ENCODE data around the gene MYL5.
"Not testable (repeated sequence)": the region's sequence is repeated elsewhere in the genome, so short reads cannot be mapped to it uniquely, and the experiment has no call there.

Gene MYL5

GRCh38 chr4:634599-634985 is 39.8 kb upstream of the MYL5 start:
- no peaks in the 10 kb centered on the region for H3K9me3 ChIP-seq (ENCODE audit: low read depth, low read length)
- no peak for TF ChIP-seq FOXP2 (optimal IDR thresholded peaks at IDR 0.05; ENCODE audit: control extremely low read depth, extremely low read length, insufficient read depth)
- TF ChIP-seq EZH2 (IDR thresholded peaks at IDR 0.05): no peak
- no peak for TF ChIP-seq POLR2AphosphoS5 (IDR thresholded peaks at IDR 0.05; ENCODE audit: borderline replicate concordance, low read depth, low read length)
- H3K27ac ChIP-seq: no peak overlapping the region
- H3K4me3 ChIP-seq: no peak overlapping the region
- no peak overlapping the region for H3K9ac ChIP-seq (ENCODE audit: insufficient read length)
- DNase-seq (ENCODE audit: low read depth, low spot score): no peak
- no peaks in the 10 kb centered on the region for H3K36me3 ChIP-seq (ENCODE audit: insufficient read depth, low read length)

GRCh38 chr4:635066-635835 is 39.1 kb upstream of the MYL5 start:
- not testable (repeated sequence) for H3K27ac ChIP-seq

GRCh38 chr4:635851-636627 is 38.3 kb upstream of the MYL5 start:
- DNase-seq (ENCODE audit: low read depth, low spot score): no peak
- H3K9ac ChIP-seq (ENCODE audit: insufficient read length): no peak overlapping the region
- no peak overlapping the region for H3K27ac ChIP-seq
- H3K4me3 ChIP-seq: no peak overlapping the region
- no peaks in the 10 kb centered on the region for H3K36me3 ChIP-seq (ENCODE audit: insufficient read depth, low read length)
- TF ChIP-seq EZH2 (IDR thresholded peaks at IDR 0.05): no peak
- TF ChIP-seq FOXP2 (optimal IDR thresholded peaks at IDR 0.05; ENCODE audit: control extremely low read depth, extremely low read length, insufficient read depth): no peak
- no peak for TF ChIP-seq POLR2AphosphoS5 (IDR thresholded peaks at IDR 0.05; ENCODE audit: borderline replicate concordance, low read depth, low read length)
- no peaks in the 10 kb centered on the region for H3K9me3 ChIP-seq (ENCODE audit: low read depth, low read length)

More at GRCh38 chr4:635066-635835, 39.1 kb upstream of the MYL5 start:
- not testable (repeated sequence) for H3K36me3 ChIP-seq (ENCODE audit: insufficient read depth, low read length); H3K4me3 ChIP-seq; H3K9ac ChIP-seq (ENCODE audit: insufficient read length); DNase-seq (ENCODE audit: low read depth, low spot score); H3K9me3 ChIP-seq (ENCODE audit: low read depth, low read length)

GRCh38 chr4:636628-637159 is 37.6 kb upstream of the MYL5 start:
- H3K27ac ChIP-seq: no peak overlapping the region
- H3K36me3 ChIP-seq (ENCODE audit: insufficient read depth, low read length): no peaks in the 10 kb centered on the region
- no peak overlapping the region for H3K4me3 ChIP-seq
- no peak for TF ChIP-seq EZH2 (IDR thresholded peaks at IDR 0.05)
- no peak for TF ChIP-seq FOXP2 (optimal IDR thresholded peaks at IDR 0.05; ENCODE audit: control extremely low read depth, extremely low read length, insufficient read depth)
- TF ChIP-seq POLR2AphosphoS5 (IDR thresholded peaks at IDR 0.05; ENCODE audit: borderline replicate concordance, low read depth, low read length): no peak
- H3K9ac ChIP-seq (ENCODE audit: insufficient read length): no peak overlapping the region
- no peaks in the 10 kb centered on the region for H3K9me3 ChIP-seq (ENCODE audit: low read depth, low read length)
- no peak for DNase-seq (ENCODE audit: low read depth, low spot score)

- no peak for DNase-seq (ENCODE audit: low read depth, low spot score)
- no peak overlapping the region for H3K27ac ChIP-seq
- no peak overlapping the region for H3K9ac ChIP-seq (ENCODE audit: insufficient read length)
- H3K4me3 ChIP-seq: no peak overlapping the region
- no peaks in the 10 kb centered on the region for H3K36me3 ChIP-seq (ENCODE audit: insufficient read depth, low read length)
- no peaks in the 10 kb centered on the region for H3K9me3 ChIP-seq (ENCODE audit: low read depth, low read length)
- TF ChIP-seq POLR2AphosphoS5 (IDR thresholded peaks at IDR 0.05; ENCODE audit: borderline replicate concordance, low read depth, low read length) (no peak), FOXP2 (optimal IDR thresholded peaks at IDR 0.05; ENCODE audit: control extremely low read depth, extremely low read length, insufficient read depth) (no peak), EZH2 (IDR thresholded peaks at IDR 0.05) (no peak)
Measured at GRCh38 chr4:637536-638280, 36.6 kb upstream of the MYL5 start.

GRCh38 chr4:642366-642765 is 32.0 kb upstream of the MYL5 start:
- not testable (repeated sequence) for H3K9me3 ChIP-seq (ENCODE audit: low read depth, low read length); H3K27ac ChIP-seq; DNase-seq (ENCODE audit: low read depth, low spot score); H3K4me3 ChIP-seq; H3K36me3 ChIP-seq (ENCODE audit: insufficient read depth, low read length); H3K9ac ChIP-seq (ENCODE audit: insufficient read length)

GRCh38 chr4:646460-646859 is 27.9 kb upstream of the MYL5 start:
- no peak overlapping the region for H3K27ac ChIP-seq
- no peaks in the 10 kb centered on the region for H3K36me3 ChIP-seq (ENCODE audit: insufficient read depth, low read length)
- H3K4me3 ChIP-seq: no peak overlapping the region
- TF ChIP-seq EZH2 (IDR thresholded peaks at IDR 0.05) (no peak), POLR2AphosphoS5 (IDR thresholded peaks at IDR 0.05; ENCODE audit: borderline replicate concordance, low read depth, low read length) (no peak), FOXP2 (optimal IDR thresholded peaks at IDR 0.05; ENCODE audit: control extremely low read depth, extremely low read length, insufficient read depth) (no peak)
- no peaks in the 10 kb centered on the region for H3K9me3 ChIP-seq (ENCODE audit: low read depth, low read length)
- no peak for DNase-seq (ENCODE audit: low read depth, low spot score)
- no peak overlapping the region for H3K9ac ChIP-seq (ENCODE audit: insufficient read length)

GRCh38 chr4:647481-647880 is 26.9 kb upstream of the MYL5 start:
- no peak for TF ChIP-seq FOXP2 (optimal IDR thresholded peaks at IDR 0.05; ENCODE audit: control extremely low read depth, extremely low read length, insufficient read depth)
- Histone ChIP-seq H3K4me3 (no peak overlapping the region), H3K27ac (no peak overlapping the region), H3K9ac (ENCODE audit: insufficient read length) (no peak overlapping the region), H3K9me3 (ENCODE audit: low read depth, low read length) (no peaks in the 10 kb centered on the region), H3K36me3 (ENCODE audit: insufficient read depth, low read length) (no peaks in the 10 kb centered on the region)
- no peak for DNase-seq (ENCODE audit: low read depth, low spot score)

Data from SK-N-MC (cell line).